ENCODE data around the gene CCDC121. TPM values are rescaled to one million over a fixed set of nuclear protein-coding genes. Genes with fewer than 3 reads are reported as not detected.

The CCDC121 gene
- total and polyA plus RNA-seq, 9 of the 15 experiments (the other 6 are each of a cell fraction or from before 2014, with no cell fraction given) = 2.2 to 4.7 (median 4.1) TPM

GRCh38 chr2:27628767-27629709 is at the start of gene CCDC121, which contains the start of gene GPN1 (continued):
- TF ChIP-seq MEF2D (tag; conservative IDR thresholded peaks at IDR 0.05; ENCODE audit: low read depth) (no peak), CC2D1A (IDR thresholded peaks at IDR 0.05) (no peak), ZBTB40 (IDR thresholded peaks at IDR 0.05) (peak; percentile 86), ZBTB40 (CRISPR knock-in tag; IDR thresholded peaks at IDR 0.05) (no peak), NR4A1 (CRISPR knock-in tag; IDR thresholded peaks at IDR 0.05) (no peak), NR4A1 (tag; IDR thresholded peaks at IDR 0.05) (0 out of 2 replicates have a peak, but pooled peaks have one; percentile 38), CBX2 (IDR thresholded peaks at IDR 0.05; ENCODE audit: insufficient read depth, low read length, poor library complexity, severe bottlenecking) (no peak), E2F8 (IDR thresholded peaks at IDR 0.05; ENCODE audit: low read depth, partially characterized antibody) (peak; percentile 57), ZBTB33 (CRISPR knock-in tag; IDR thresholded peaks at IDR 0.05) (peak; percentile 17; the same call in 1 of the 2 replicates)

Measured in K562 (cell line).